CD4-positive, alpha-beta T cell treated with Interleukin-4 for 4 hours (primary cell): Measurements from ENCODE around the gene INPP5B.
"Not testable (repeated sequence)": the region's sequence is repeated elsewhere in the genome, so short reads cannot be mapped to it uniquely, and the experiment has no call there.

ENCODE experiments used
- DNase-seq: peaks from one replicate; pipeline ENCODE4 v3.0.0-alpha.2; 2020

The INPP5B gene

DNA sequence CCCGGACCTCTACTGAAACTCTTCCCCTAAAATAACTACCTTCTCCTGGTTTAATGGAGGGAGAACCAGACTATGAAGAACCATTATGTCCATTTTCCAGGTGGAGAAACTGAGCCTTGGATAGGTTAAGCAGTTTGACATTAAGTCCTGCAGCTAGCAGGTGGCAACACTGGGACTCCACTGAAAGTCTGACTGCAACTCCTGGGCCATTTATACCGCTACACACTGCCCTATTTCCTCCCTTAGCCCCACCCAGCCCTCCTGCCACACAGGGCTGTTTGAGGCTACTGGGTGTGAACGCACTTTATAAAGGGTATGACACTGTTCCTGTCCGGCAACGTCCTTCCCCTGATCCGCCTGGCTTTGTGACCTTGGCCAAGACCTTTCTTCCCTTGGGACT, 511 bp upstream of the INPP5B start:
- DNase-seq = no peak

GRCh38 chr1:37945743-37946702, 830 bp downstream of the INPP5B start:
- DNase-seq = no peak

DNA sequence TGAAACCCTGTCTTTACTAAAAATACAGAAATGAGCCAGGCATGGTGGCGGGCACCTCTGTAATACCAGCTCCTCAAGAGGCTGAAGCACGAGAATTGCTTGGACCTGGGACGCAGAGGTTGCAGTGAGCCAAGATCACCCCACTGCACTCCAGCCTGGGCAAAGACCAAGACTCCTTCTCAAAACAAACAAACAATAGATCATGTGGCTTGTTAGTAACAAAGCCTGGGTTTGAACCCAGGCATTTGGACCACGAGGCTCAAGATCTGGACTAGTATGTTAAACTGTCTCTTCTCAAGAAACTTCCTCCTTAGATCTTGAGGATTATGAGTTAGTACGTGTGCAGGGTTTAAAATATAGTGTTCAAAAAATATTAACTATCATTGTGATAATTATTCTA, 1.6 kb downstream of the INPP5B start:
- DNase-seq = no peak

DNA sequence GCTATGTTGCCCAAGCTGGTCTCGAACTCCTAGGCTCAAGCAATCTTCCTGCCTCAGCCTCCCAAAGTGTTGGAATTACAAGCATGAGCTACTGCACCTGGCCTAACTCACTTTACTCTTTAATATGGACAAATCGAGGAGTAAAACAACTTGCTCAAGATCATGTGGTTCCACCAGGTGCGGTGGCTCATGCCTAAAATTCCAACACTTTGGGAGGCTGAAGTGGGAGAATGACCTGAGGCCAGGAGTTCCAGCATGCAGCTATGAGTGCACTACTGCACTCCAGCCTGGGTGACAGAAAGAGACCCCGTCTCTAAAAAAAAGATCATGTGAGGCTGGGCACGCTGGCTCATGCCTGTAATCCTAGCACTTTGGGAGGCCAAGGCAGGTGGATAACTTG, 2.0 kb downstream of the INPP5B start:
- no peak for DNase-seq

DNA sequence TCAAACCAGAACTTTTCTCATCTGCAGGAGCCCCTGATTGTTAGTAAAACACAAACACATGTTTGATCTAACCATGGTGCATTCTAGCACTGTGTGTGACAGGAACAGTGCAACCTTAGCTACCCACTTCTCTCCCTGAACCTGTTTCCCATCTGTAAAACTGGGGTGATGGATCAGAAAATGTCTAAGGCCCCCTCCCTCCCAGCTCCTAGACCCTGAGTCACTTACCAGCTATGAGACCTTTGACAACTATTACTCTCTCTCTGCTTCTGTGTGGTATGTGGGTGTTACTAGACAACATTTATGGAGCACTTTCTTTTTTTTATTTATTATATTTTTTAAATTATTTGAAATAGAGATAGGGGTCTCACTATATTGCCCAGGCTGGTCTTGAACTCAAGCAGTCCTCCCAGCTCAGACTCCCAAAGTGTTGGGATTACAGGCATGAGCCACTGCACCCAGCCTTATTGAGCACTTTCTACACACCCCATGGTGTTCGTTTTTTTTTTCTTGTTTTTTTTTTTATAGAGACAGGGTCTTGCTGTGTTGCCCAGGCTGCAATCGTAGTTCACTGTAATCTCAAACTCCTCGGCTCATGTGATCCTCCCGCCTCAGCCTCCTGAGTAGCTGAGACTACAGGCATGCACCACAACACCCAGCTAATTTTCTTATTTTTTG, 2.6 kb downstream of the INPP5B start:
- no peak for DNase-seq

- no peak for DNase-seq
These were observed 6.4 kb downstream of the INPP5B start for GRCh38 chr1:37940299-37940947.

DNA sequence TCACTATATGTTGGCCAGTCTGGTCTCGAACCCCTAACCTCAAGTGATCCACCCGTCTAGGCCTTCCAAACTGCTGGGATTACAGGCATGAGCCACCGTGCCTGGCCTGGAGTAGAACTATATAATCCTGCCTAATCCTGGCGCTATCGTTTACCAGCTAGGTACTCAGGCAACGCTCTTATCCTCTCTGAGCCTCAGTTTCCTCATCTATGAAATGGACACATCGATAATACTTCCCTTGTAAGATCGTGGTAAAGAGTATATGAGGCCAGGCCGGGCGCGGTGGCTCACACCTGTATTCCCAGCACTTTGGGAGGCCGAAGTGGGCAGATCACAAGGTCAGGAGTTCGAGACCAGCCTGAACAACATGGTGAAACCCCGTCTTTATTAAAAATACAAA, 10.1 kb downstream of the INPP5B start:
- DNase-seq = not testable (repeated sequence)

DNA sequence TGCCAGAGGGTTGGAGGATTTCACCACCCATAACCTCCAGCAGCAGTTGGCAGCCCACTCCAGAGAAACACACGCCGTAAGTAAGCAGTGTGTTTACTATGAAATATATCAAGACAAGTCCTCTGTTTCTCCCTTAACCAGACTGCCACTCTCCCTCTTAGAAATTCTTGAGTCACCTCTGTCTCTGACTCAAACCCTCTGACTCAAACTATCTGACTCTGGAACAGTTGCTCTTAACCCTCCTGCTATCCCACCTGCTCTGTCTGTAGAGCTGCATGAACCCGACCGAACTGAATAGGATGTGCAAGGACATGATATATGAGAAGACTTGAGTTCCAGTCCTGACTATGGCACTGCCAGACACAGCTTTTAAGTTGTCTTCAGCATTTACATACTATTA, 14.1 kb downstream of the INPP5B start:
- no peak for DNase-seq

DNA sequence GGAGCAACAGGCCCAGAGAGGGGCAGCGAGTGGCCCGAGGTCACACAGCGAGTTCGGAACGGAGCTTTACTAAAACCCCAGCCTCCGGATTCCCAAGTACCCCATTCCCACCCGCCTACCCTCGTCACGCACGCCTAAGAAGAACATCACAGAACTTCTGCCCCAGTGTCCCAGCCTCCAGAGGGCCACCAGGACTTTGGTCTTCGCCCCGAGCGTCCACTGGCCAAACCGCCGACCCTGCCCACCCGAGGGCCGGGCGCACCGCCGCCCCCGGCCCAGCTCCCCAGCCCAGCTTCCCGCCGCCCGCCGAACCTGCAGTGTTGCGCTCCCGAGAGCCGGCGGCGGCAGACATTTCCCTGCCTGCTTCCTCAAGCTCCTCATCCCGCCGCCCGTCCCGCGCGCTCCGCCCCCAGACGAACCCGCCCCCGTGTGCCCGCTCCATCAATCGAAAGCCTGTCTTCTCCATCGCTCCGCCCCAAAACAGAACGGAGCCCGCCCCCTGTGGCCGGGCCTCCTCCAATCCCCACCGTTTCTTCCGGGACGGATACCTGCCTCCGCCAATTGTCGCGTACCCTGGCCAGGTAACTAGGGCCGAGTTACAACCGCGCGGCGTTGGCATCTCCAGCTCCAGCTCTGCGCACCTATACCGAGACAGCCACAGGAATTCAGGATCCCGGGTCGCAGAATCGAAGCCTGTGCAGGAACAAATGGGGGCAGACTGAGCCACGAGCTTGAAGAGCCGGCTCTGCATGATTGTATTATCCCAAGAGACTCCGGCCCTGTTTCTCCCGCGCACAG, 15.3 kb downstream of the INPP5B start:
- peak; percentile 93 for DNase-seq

- no peak for DNase-seq
These were observed 15.8 kb downstream of the INPP5B start for GRCh38 chr1:37931102-37931360.

DNA sequence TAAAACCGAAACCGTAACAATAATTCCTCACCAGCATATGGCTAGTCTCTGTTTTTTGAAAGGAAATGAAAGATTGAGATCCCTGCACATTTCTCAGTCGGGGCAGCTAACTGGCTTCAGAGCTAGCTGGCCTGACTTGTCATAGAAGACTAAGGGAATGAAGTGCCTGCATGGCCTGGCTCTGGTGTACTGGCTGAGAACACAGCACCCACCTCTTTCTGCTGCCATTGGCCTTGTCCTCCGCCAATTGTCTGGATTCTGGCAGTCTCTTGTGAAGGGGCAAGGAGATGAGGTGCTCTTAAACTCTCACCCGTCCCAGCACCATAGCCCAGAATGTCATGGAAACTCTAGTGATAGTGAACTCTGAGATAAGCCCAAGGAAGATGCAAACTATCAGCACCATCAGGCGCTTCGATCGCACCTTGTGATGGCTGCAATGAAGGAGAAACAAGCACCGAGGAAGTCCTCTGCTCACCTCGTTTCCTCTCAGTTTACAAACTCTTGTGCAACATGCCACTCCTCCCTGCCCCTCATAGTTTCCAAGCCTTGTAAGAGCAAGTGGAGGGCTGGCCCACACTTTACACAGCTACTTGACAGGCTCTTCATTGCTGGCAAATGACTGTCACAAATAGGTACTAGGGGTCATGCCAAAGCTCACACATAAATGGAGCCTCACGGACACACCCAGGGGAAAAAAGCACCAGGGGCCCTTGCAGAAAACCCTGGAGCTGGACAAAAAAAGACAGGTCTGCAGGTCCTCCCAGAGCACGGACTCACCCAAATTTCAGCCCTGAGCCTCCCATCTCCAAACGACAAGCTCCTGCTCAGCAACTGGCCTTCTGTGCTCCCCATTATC, 16.4 kb downstream of the INPP5B start:
- DNase-seq = peak; percentile 3

DNA sequence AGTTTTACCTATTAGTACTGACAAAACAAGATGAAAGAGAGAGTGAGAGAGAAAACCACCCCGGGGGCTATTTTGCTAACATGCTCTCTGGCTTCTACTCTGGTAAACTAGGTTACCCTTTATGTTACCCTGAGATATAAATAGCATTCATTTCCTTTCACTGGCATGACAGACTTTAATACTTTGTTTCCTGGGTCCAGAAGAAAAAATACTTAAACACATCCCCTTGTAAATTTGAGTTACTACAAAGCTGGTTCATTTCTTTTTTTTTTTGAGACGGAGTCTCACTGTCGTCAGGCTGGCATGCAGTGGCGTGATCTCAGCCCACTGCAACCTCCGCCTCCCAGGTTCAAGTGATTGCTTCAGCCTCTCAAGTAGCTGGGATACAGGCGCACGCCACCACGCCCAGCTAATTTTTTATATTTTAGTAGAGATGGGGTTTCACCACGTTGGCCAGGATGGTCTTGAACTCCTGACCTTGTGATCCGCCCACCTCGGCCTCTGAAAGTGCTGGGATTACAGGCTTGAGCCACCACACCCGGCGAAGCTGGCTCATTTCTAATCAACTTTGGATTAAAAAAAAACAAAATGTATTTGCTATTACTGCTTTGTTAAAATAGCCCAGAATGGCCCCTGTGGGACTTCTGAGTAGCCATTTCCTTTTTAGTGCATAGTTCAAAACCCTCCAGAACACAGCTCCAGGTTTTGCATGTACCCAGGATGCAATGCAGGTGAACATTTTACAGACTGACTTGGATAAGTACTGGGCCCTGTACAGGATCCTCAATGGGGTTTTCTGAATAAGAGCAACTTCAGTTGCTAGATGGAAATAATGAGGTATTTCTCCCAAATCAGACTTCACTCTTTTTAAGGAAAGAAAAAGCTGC, 20.6 kb downstream of the INPP5B start:
- no peak for DNase-seq

GRCh38 chr1:37925316-37925715, 21.5 kb downstream of the INPP5B start:
- no peak for DNase-seq

GRCh38 chr1:37923551-37923889, 23.3 kb downstream of the INPP5B start:
- no peak for DNase-seq

GRCh38 chr1:37922767-37923550, 23.9 kb downstream of the INPP5B start:
- DNase-seq = no peak

DNA sequence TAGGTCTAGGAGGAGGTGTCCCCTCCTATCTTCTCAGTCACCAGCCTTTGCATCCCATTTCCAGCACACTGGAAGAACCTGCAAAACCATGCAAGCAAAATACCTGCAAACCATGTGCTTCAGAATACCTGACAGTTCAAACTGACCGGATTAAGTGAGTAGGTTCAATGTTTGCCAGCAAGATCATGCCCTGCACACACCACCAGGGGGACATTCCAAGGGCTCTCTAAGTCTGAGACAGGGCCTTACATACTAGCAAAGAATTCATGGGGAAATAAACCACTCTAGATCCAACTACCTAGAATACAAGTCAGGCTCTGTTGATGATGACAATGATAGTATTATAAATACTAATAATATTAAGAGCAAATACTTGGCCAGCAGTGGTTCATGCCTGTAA, 27.6 kb downstream of the INPP5B start:
- DNase-seq = no peak

DNA sequence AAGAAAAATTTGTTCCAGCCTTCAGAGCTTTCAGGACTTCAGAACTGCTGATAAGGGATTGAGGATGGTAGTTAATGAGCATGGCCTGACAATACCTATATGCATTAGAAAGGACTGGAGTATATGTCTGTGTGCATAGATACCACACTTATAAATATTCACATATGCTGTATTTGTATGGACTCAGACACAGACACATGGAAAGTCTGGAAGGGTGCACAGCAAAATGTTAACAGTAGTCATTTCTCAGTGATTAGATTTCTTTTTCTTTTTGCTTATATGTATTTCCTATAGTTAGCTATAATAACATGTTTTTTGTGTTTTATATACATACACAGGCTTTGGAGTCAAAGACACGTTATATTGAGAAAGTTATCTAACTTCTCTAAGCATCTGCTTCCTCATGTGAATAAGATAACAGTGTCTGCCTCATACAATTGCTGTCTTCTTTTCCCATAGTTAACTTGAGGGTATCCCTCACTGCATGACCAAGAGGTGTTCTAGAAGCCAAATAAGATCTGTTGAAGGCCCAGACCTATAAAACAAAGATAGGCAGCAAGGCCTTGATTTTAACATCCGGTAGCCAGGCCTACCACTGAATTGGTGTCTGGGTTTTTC, 31.3 kb downstream of the INPP5B start:
- DNase-seq = no peak

- no peak for DNase-seq
These were observed 32.0 kb downstream of the INPP5B start for GRCh38 chr1:37914719-37915475.

DNA sequence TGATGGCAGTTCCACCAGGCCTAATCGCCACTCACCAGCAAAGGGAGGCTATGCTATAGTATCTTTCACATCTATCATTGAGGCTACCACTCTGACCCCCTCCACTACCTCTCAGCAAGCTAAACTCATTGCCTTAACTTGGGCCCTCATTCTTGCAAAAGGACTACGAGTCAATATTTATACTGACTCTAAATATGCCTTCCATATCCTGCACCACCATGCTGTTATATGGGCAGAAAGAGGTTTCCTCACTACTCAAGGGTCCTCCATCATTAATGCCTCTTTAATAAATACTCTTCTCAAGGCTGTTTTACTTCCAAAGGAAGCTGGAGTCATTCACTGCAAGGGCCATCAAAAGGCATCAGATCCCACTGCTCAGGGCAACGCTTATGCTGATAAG, 35.4 kb downstream of the INPP5B start:
- DNase-seq = not testable (repeated sequence)
